HG03280 (cell line): ENCODE results near the gene PYDC1.
"Not testable (repeated sequence)": the region's sequence is repeated elsewhere in the genome, so short reads cannot be mapped to it uniquely, and the experiment has no call there.

ENCODE experiments used
- ATAC-seq: cut with Tn5 transposase; IDR thresholded peaks from one replicate; pipeline ENCODE4 v1.9.1; 2021; ENCODE audit warnings: mild to moderate bottlenecking, moderate library complexity; ENCODE audit not compliant: unreplicated experiment

PYDC1 gene

GRCh38 chr16:31216422-31217135, at the start of gene PYDC1:
Gene PYDC1 (minus strand): TSS chr16:31217135. CDS start chr16:31217028, 107 bp downstream.
- ATAC-seq = no peak

GRCh38 chr16:31265329-31266245, 48.7 kb upstream of the PYDC1 start:
- peak; percentile 87 for ATAC-seq

- no peak for ATAC-seq
These were observed 45.1 kb upstream of the PYDC1 start for GRCh38 chr16:31262084-31262483.

- ATAC-seq = no peak
These were observed 43.4 kb upstream of the PYDC1 start for GRCh38 chr16:31260136-31260931.

GRCh38 chr16:31258366-31258765, 41.4 kb upstream of the PYDC1 start:
- ATAC-seq = no peak

- no peak for ATAC-seq
These were observed 39.5 kb upstream of the PYDC1 start for GRCh38 chr16:31256466-31256865.

- ATAC-seq = no peak
These were observed 36.7 kb upstream of the PYDC1 start for GRCh38 chr16:31253642-31254045.

GRCh38 chr16:31251435-31251834, 34.5 kb upstream of the PYDC1 start:
- ATAC-seq = no peak

- no peak for ATAC-seq
These were observed 33.9 kb upstream of the PYDC1 start for GRCh38 chr16:31250782-31251384.

- ATAC-seq = no peak
These were observed 31.4 kb upstream of the PYDC1 start for GRCh38 chr16:31248344-31248743.

- no peak for ATAC-seq
These were observed 29.4 kb upstream of the PYDC1 start for GRCh38 chr16:31246296-31246695.

GRCh38 chr16:31245598-31245997, 28.7 kb upstream of the PYDC1 start:
- not testable (repeated sequence) for ATAC-seq

- no peak for ATAC-seq
These were observed 27.1 kb upstream of the PYDC1 start for GRCh38 chr16:31243734-31244670.

- ATAC-seq = no peak
These were observed 25.3 kb upstream of the PYDC1 start for GRCh38 chr16:31242206-31242605.

- no peak for ATAC-seq
These were observed 21.1 kb upstream of the PYDC1 start for GRCh38 chr16:31238041-31238440.

GRCh38 chr16:31229501-31229900, 12.6 kb upstream of the PYDC1 start:
- ATAC-seq = no peak

GRCh38 chr16:31228206-31228605, 11.3 kb upstream of the PYDC1 start:
- ATAC-seq = no peak

- ATAC-seq = no peak
These were observed 8.3 kb upstream of the PYDC1 start for GRCh38 chr16:31225193-31225592.

GRCh38 chr16:31224092-31224955, 7.4 kb upstream of the PYDC1 start:
- no peak for ATAC-seq
